ENCODE data around the gene NPB.

Gene NPB

GRCh38 chr17:81934098-81934757 is 32.2 kb downstream of the NPB start:
- Mint-ChIP-seq H3K4me3 (no peak overlapping the region), H3K4me1 (ENCODE audit: low read depth in 2 of 2) (peaks cover 8 to 9% of the 10 kb centered on the region in 2 donors), H3K27ac (no peak overlapping the region)

GRCh38 chr17:81934850-81935708 is 33.0 kb downstream of the NPB start:
- Mint-ChIP-seq H3K4me3 (peak overlapping the region; percentile 55 to 56), H3K36me3 (ENCODE audit: insufficient read depth) (no peaks in the 10 kb centered on the region), H3K27me3 (peaks cover 6 to 36% of the 10 kb centered on the region in 2 donors), H3K9me3 (no peaks in the 10 kb centered on the region), H3K27ac (no peak overlapping the region), H3K4me1 (ENCODE audit: low read depth in 2 of 2) (peaks cover 8 to 9% of the 10 kb centered on the region in 2 donors)
- no peak for DNase-seq
- no peak for ATAC-seq (replicated peaks)

More at GRCh38 chr17:81934098-81934757, 32.2 kb downstream of the NPB start:
- DNase-seq (no peak), ATAC-seq (replicated peaks) (no peak)
- Mint-ChIP-seq H3K9me3 (no peaks in the 10 kb centered on the region), H3K36me3 (ENCODE audit: insufficient read depth) (no peaks in the 10 kb centered on the region), H3K27me3 (peaks cover 6 to 43% of the 10 kb centered on the region in 2 donors)

- DNase-seq = no peak
- Mint-ChIP-seq H3K27ac (no peak overlapping the region), H3K4me3 (peak overlapping the region; percentile 55 to 56), H3K9me3 (no peaks in the 10 kb centered on the region), H3K27me3 (peaks cover 6 to 36% of the 10 kb centered on the region in 2 donors), H3K4me1 (ENCODE audit: low read depth in 2 of 2) (peaks cover 8 to 9% of the 10 kb centered on the region in 2 donors), H3K36me3 (ENCODE audit: insufficient read depth) (no peaks in the 10 kb centered on the region)
- no peak for ATAC-seq (replicated peaks)
These were observed 33.7 kb downstream of the NPB start for GRCh38 chr17:81935709-81936084.

GRCh38 chr17:81939218-81939617 is 37.2 kb downstream of the NPB start:
- Mint-ChIP-seq H3K27ac (no peak overlapping the region), H3K9me3 (no peaks in the 10 kb centered on the region), H3K4me1 (ENCODE audit: low read depth in 2 of 2) (peaks cover 3 to 6% of the 10 kb centered on the region in 2 donors), H3K27me3 (peaks cover 0 to 12% of the 10 kb centered on the region in 2 donors), H3K36me3 (ENCODE audit: insufficient read depth) (no peaks in the 10 kb centered on the region), H3K4me3 (no peak overlapping the region)
- no peak for ATAC-seq (replicated peaks)
- DNase-seq = no peak

GRCh38 chr17:81939881-81940385 is 37.9 kb downstream of the NPB start:
- Mint-ChIP-seq H3K4me3 (no peak overlapping the region), H3K36me3 (ENCODE audit: insufficient read depth) (no peaks in the 10 kb centered on the region), H3K9me3 (no peaks in the 10 kb centered on the region), H3K27ac (no peak overlapping the region), H3K4me1 (ENCODE audit: low read depth in 2 of 2) (peaks cover 3 to 6% of the 10 kb centered on the region in 2 donors), H3K27me3 (peaks cover 0 to 19% of the 10 kb centered on the region in 2 donors)
- ATAC-seq (replicated peaks) = no peak
- no peak for DNase-seq

GRCh38 chr17:81940538-81941483 is 38.8 kb downstream of the NPB start:
- no peak for ATAC-seq (replicated peaks)
- Mint-ChIP-seq H3K9me3 (no peaks in the 10 kb centered on the region), H3K27me3 (peaks cover 0 to 19% of the 10 kb centered on the region in 2 donors), H3K27ac (no peak overlapping the region), H3K36me3 (ENCODE audit: insufficient read depth) (no peaks in the 10 kb centered on the region), H3K4me1 (ENCODE audit: low read depth in 2 of 2) (peaks cover 3 to 6% of the 10 kb centered on the region in 2 donors), H3K4me3 (no peak overlapping the region)
- DNase-seq = no peak

GRCh38 chr17:81941484-81942166 is 39.6 kb downstream of the NPB start:
- DNase-seq = no peak
- Mint-ChIP-seq H3K9me3 (no peaks in the 10 kb centered on the region), H3K27me3 (peaks cover 0 to 19% of the 10 kb centered on the region in 2 donors), H3K4me3 (no peak overlapping the region), H3K36me3 (ENCODE audit: insufficient read depth) (no peaks in the 10 kb centered on the region), H3K27ac (no peak overlapping the region), H3K4me1 (ENCODE audit: low read depth in 2 of 2) (peaks cover 3 to 5% of the 10 kb centered on the region in 2 donors)
- no peak for ATAC-seq (replicated peaks)

GRCh38 chr17:81942167-81942553 is 40.1 kb downstream of the NPB start:
- Mint-ChIP-seq H3K27me3 (peaks cover 0 to 24% of the 10 kb centered on the region in 2 donors), H3K4me1 (ENCODE audit: low read depth in 2 of 2) (peaks cover 3 to 4% of the 10 kb centered on the region in 2 donors), H3K36me3 (ENCODE audit: insufficient read depth) (no peaks in the 10 kb centered on the region), H3K9me3 (no peaks in the 10 kb centered on the region), H3K4me3 (no peak overlapping the region), H3K27ac (no peak overlapping the region)
- ATAC-seq (replicated peaks) (no peak), DNase-seq (no peak)

GRCh38 chr17:81944858-81945257 is 42.8 kb downstream of the NPB start:
- ATAC-seq (replicated peaks) (no peak), DNase-seq (no peak)
- no peak overlapping the region for H3K4me3 Mint-ChIP-seq
- H3K27ac Mint-ChIP-seq = no peak overlapping the region
- H3K9me3 Mint-ChIP-seq = no peaks in the 10 kb centered on the region
- no peaks in the 10 kb centered on the region for H3K36me3 Mint-ChIP-seq (ENCODE audit: insufficient read depth)
- H3K27me3 Mint-ChIP-seq = peaks cover 0 to 36% of the 10 kb centered on the region in 2 donors
- H3K4me1 Mint-ChIP-seq (ENCODE audit: low read depth in 2 of 2) = no peaks in the 10 kb centered on the region

- no peaks in the 10 kb centered on the region for H3K4me1 Mint-ChIP-seq (ENCODE audit: low read depth in 2 of 2)
- H3K27me3 Mint-ChIP-seq = peaks cover 0 to 26% of the 10 kb centered on the region in 2 donors
- H3K9me3 Mint-ChIP-seq = no peaks in the 10 kb centered on the region
- H3K4me3 Mint-ChIP-seq = no peak within 1 kb of the TSS
- DNase-seq (no peak), ATAC-seq (replicated peaks) (no peak)
- H3K27ac Mint-ChIP-seq = no peak within 1 kb of the TSS
- no peaks in the 10 kb centered on the region for H3K36me3 Mint-ChIP-seq (ENCODE audit: insufficient read depth)
These were observed 45.2 kb downstream of the NPB start, which contains the start of gene MYADML2 for GRCh38 chr17:81947189-81947588. MYADML2 (minus strand) TSS chr17:81947233; CDS start chr17:81941741, 5,492 bp downstream.

GRCh38 chr17:81948635-81949378 is 46.8 kb downstream of the NPB start:
- no peaks in the 10 kb centered on the region for H3K4me1 Mint-ChIP-seq (ENCODE audit: low read depth in 2 of 2)
- H3K27me3 Mint-ChIP-seq = peaks cover 0 to 26% of the 10 kb centered on the region in 2 donors
- H3K27ac Mint-ChIP-seq = no peak overlapping the region
- no peak overlapping the region for H3K4me3 Mint-ChIP-seq
- no peaks in the 10 kb centered on the region for H3K36me3 Mint-ChIP-seq (ENCODE audit: insufficient read depth)
- no peaks in the 10 kb centered on the region for H3K9me3 Mint-ChIP-seq
- no peak for ATAC-seq (replicated peaks)
- no peak for DNase-seq

- Mint-ChIP-seq H3K27me3 (peaks cover 0 to 17% of the 10 kb centered on the region in 2 donors), H3K4me3 (no peak overlapping the region), H3K27ac (no peak overlapping the region), H3K36me3 (ENCODE audit: insufficient read depth) (no peaks in the 10 kb centered on the region), H3K4me1 (ENCODE audit: low read depth in 2 of 2) (no peaks in the 10 kb centered on the region), H3K9me3 (no peaks in the 10 kb centered on the region)
- ATAC-seq (replicated peaks) (no peak), DNase-seq (no peak)
These were observed 48.5 kb downstream of the NPB start for GRCh38 chr17:81950501-81950900.

All from effector memory CD8-positive, alpha-beta T cell (primary cell).